ENCODE measurements around the gene RAP1B. TPM values are rescaled to one million over a fixed set of nuclear protein-coding genes. Genes with fewer than 3 reads are reported as not detected.

Gene RAP1B
- total RNA-seq = 100 to 1,000 TPM; 256 to 268 TPM

GRCh38 chr12:68610370-68611093 is at the start of gene RAP1B:
RAP1B (plus strand) TSS chr12:68610899; CDS start chr12:68648725, 37,826 bp downstream.
- peak within 1 kb of the TSS; percentile 96 for H3K4me3 Mint-ChIP-seq
- ChIA-PET CTCF (interaction anchor here (0.6 to 1.5 kb wide), 6 partner anchors 14 to 570 kb away, joined by 3 to 5 read pairs (median 3); no protein-coding TSS in a partner anchor), POLR2A (interaction anchor here (0.7 to 4.0 kb wide), 39 partner anchors 12 to 248 kb away, joined by 3 to 38 read pairs (median 4); partner anchors contain the start of genes MDM2 and NUP107)
- no peaks in the 10 kb centered on the region for H3K27me3 Mint-ChIP-seq (ENCODE audit: low read depth)
- peaks cover 40% of the 10 kb centered on the region for H3K4me1 Mint-ChIP-seq (ENCODE audit: low read depth)
- H3K36me3 Mint-ChIP-seq (ENCODE audit: low read depth) = peaks cover 41% of the 10 kb centered on the region
- DNase-seq = peak; percentile 91
- H3K9me3 Mint-ChIP-seq (ENCODE audit: insufficient read depth) = peaks cover under 1% of the 10 kb centered on the region
- peak within 1 kb of the TSS; percentile 98 for H3K27ac Mint-ChIP-seq
- peak; percentile 86 for ATAC-seq

- no peak overlapping the region for H3K27ac Mint-ChIP-seq
- ChIA-PET POLR2A (no interaction called here), CTCF (no interaction called here)
- H3K36me3 Mint-ChIP-seq (ENCODE audit: low read depth) = no peaks in the 10 kb centered on the region
- H3K9me3 Mint-ChIP-seq (ENCODE audit: insufficient read depth) = no peaks in the 10 kb centered on the region
- peaks cover 36% of the 10 kb centered on the region for H3K4me1 Mint-ChIP-seq (ENCODE audit: low read depth)
- ATAC-seq (no peak), DNase-seq (no peak)
- no peaks in the 10 kb centered on the region for H3K27me3 Mint-ChIP-seq (ENCODE audit: low read depth)
- no peak overlapping the region for H3K4me3 Mint-ChIP-seq
Observed at GRCh38 chr12:68561830-68562229, 48.9 kb upstream of the RAP1B start.

GRCh38 chr12:68564166-68564565 is 46.5 kb upstream of the RAP1B start:
- no peaks in the 10 kb centered on the region for H3K27me3 Mint-ChIP-seq (ENCODE audit: low read depth)
- POLR2A ChIA-PET = interaction anchor here (1.9 kb wide), 1 partner anchor 46 kb away, joined by 6 read pairs; the partner anchor contains the start of gene RAP1B
- H3K9me3 Mint-ChIP-seq (ENCODE audit: insufficient read depth) = no peaks in the 10 kb centered on the region
- no peak overlapping the region for H3K4me3 Mint-ChIP-seq
- DNase-seq (no peak), ATAC-seq (no peak)
- no peaks in the 10 kb centered on the region for H3K36me3 Mint-ChIP-seq (ENCODE audit: low read depth)
- peaks cover 37% of the 10 kb centered on the region for H3K4me1 Mint-ChIP-seq (ENCODE audit: low read depth)
- CTCF ChIA-PET = no interaction called here
- no peak overlapping the region for H3K27ac Mint-ChIP-seq

- Mint-ChIP-seq H3K4me3 (no peak overlapping the region), H3K36me3 (ENCODE audit: low read depth) (no peaks in the 10 kb centered on the region), H3K9me3 (ENCODE audit: insufficient read depth) (no peaks in the 10 kb centered on the region), H3K27me3 (ENCODE audit: low read depth) (no peaks in the 10 kb centered on the region), H3K4me1 (ENCODE audit: low read depth) (peaks cover 31% of the 10 kb centered on the region), H3K27ac (no peak overlapping the region)
- ChIA-PET POLR2A (interaction anchor here (0.8 to 1.9 kb wide), 2 partner anchors 9 to 45 kb away, joined by 4 to 6 read pairs; partner anchors contain the start of gene RAP1B), CTCF (interaction anchor here (0.7 to 1.4 kb wide), 5 partner anchors 10 to 206 kb away, joined by 3 read pairs; no protein-coding TSS in a partner anchor)
- peak; percentile 87 for ATAC-seq
- DNase-seq = no peak
Observed at GRCh38 chr12:68565391-68565903, 45.3 kb upstream of the RAP1B start.

- no peaks in the 10 kb centered on the region for H3K27me3 Mint-ChIP-seq (ENCODE audit: low read depth)
- no peak overlapping the region for H3K4me3 Mint-ChIP-seq
- ATAC-seq (no peak), DNase-seq (no peak)
- H3K4me1 Mint-ChIP-seq (ENCODE audit: low read depth) = peaks cover 47% of the 10 kb centered on the region
- H3K9me3 Mint-ChIP-seq (ENCODE audit: insufficient read depth) = no peaks in the 10 kb centered on the region
- H3K36me3 Mint-ChIP-seq (ENCODE audit: low read depth) = no peaks in the 10 kb centered on the region
- ChIA-PET POLR2A (no interaction called here), CTCF (interaction anchor here (0.9 to 1.5 kb wide), 2 partner anchors 10 to 24 kb away, joined by 3 to 5 read pairs; no protein-coding TSS in a partner anchor)
- no peak overlapping the region for H3K27ac Mint-ChIP-seq
Observed at GRCh38 chr12:68568922-68569569, 41.7 kb upstream of the RAP1B start.

- no peak overlapping the region for H3K27ac Mint-ChIP-seq
- H3K9me3 Mint-ChIP-seq (ENCODE audit: insufficient read depth) = no peaks in the 10 kb centered on the region
- no peak for DNase-seq
- H3K4me1 Mint-ChIP-seq (ENCODE audit: low read depth) = peaks cover 32% of the 10 kb centered on the region
- ChIA-PET CTCF (interaction anchor here (0.7 to 1.8 kb wide), 6 partner anchors 11 to 332 kb away, joined by 3 to 7 read pairs (median 4); no protein-coding TSS in a partner anchor), POLR2A (interaction anchor here (1.5 kb wide), 1 partner anchor 38 kb away, joined by 3 read pairs; the partner anchor contains the start of gene RAP1B)
- H3K27me3 Mint-ChIP-seq (ENCODE audit: low read depth) = no peaks in the 10 kb centered on the region
- no peak overlapping the region for H3K4me3 Mint-ChIP-seq
- ATAC-seq = no peak
- no peaks in the 10 kb centered on the region for H3K36me3 Mint-ChIP-seq (ENCODE audit: low read depth)
Observed at GRCh38 chr12:68572661-68573060, 38.0 kb upstream of the RAP1B start.

GRCh38 chr12:68573406-68573805 is 37.3 kb upstream of the RAP1B start:
- ChIA-PET CTCF (interaction anchor here (1.0 to 1.8 kb wide), 4 partner anchors 10 to 217 kb away, joined by 3 to 7 read pairs (median 4); no protein-coding TSS in a partner anchor), POLR2A (no interaction called here)
- H3K4me3 Mint-ChIP-seq = no peak overlapping the region
- no peak overlapping the region for H3K27ac Mint-ChIP-seq
- no peak for ATAC-seq
- no peaks in the 10 kb centered on the region for H3K27me3 Mint-ChIP-seq (ENCODE audit: low read depth)
- H3K9me3 Mint-ChIP-seq (ENCODE audit: insufficient read depth) = no peaks in the 10 kb centered on the region
- H3K4me1 Mint-ChIP-seq (ENCODE audit: low read depth) = peaks cover 39% of the 10 kb centered on the region
- DNase-seq = no peak
- H3K36me3 Mint-ChIP-seq (ENCODE audit: low read depth) = no peaks in the 10 kb centered on the region

- ChIA-PET POLR2A (interaction anchor here (2.3 kb wide), 1 partner anchor 32 kb away, joined by 10 read pairs; the partner anchor contains the start of gene RAP1B), CTCF (interaction anchor here (1.0 to 1.9 kb wide), 3 partner anchors 9 to 218 kb away, joined by 4 to 6 read pairs (median 4); no protein-coding TSS in a partner anchor)
- no peaks in the 10 kb centered on the region for H3K9me3 Mint-ChIP-seq (ENCODE audit: insufficient read depth)
- H3K36me3 Mint-ChIP-seq (ENCODE audit: low read depth) = no peaks in the 10 kb centered on the region
- DNase-seq (no peak), ATAC-seq (peak; percentile 38)
- H3K27me3 Mint-ChIP-seq (ENCODE audit: low read depth) = no peaks in the 10 kb centered on the region
- H3K4me3 Mint-ChIP-seq = no peak overlapping the region
- no peak overlapping the region for H3K27ac Mint-ChIP-seq
- H3K4me1 Mint-ChIP-seq (ENCODE audit: low read depth) = peaks cover 31% of the 10 kb centered on the region
Observed at GRCh38 chr12:68577949-68578348, 32.8 kb upstream of the RAP1B start.

- Mint-ChIP-seq H3K27ac (peak overlapping the region; percentile 85), H3K27me3 (ENCODE audit: low read depth) (no peaks in the 10 kb centered on the region), H3K36me3 (ENCODE audit: low read depth) (no peaks in the 10 kb centered on the region), H3K9me3 (ENCODE audit: insufficient read depth) (no peaks in the 10 kb centered on the region), H3K4me1 (ENCODE audit: low read depth) (peaks cover 29% of the 10 kb centered on the region), H3K4me3 (no peak overlapping the region)
- POLR2A ChIA-PET = interaction anchor here (0.9 to 2.3 kb wide), 4 partner anchors 13 to 214 kb away, joined by 3 to 10 read pairs (median 4); partner anchors contain the start of gene RAP1B
- CTCF ChIA-PET = interaction anchor here (0.7 to 1.9 kb wide), 12 partner anchors 8 to 219 kb away, joined by 3 to 6 read pairs (median 4); no protein-coding TSS in a partner anchor
- no peak for DNase-seq
- no peak for ATAC-seq
Observed at GRCh38 chr12:68578765-68579164, 31.9 kb upstream of the RAP1B start.

GRCh38 chr12:68579254-68579653 is 31.4 kb upstream of the RAP1B start:
- no peaks in the 10 kb centered on the region for H3K9me3 Mint-ChIP-seq (ENCODE audit: insufficient read depth)
- peak overlapping the region; percentile 85 for H3K27ac Mint-ChIP-seq
- ATAC-seq (peak; percentile 67), DNase-seq (peak; percentile 55)
- ChIA-PET CTCF (interaction anchor here (0.7 to 1.9 kb wide), 9 partner anchors 10 to 136 kb away, joined by 3 to 5 read pairs (median 4); no protein-coding TSS in a partner anchor), POLR2A (interaction anchor here (0.7 to 2.3 kb wide), 5 partner anchors 8 to 214 kb away, joined by 3 to 10 read pairs (median 3); partner anchors contain the start of gene RAP1B)
- no peaks in the 10 kb centered on the region for H3K27me3 Mint-ChIP-seq (ENCODE audit: low read depth)
- peaks cover 32% of the 10 kb centered on the region for H3K4me1 Mint-ChIP-seq (ENCODE audit: low read depth)
- H3K36me3 Mint-ChIP-seq (ENCODE audit: low read depth) = no peaks in the 10 kb centered on the region
- H3K4me3 Mint-ChIP-seq = peak overlapping the region; percentile 56

GRCh38 chr12:68580911-68581310 is 29.8 kb upstream of the RAP1B start:
- Mint-ChIP-seq H3K4me3 (no peak overlapping the region), H3K4me1 (ENCODE audit: low read depth) (peaks cover 38% of the 10 kb centered on the region), H3K27ac (no peak overlapping the region), H3K9me3 (ENCODE audit: insufficient read depth) (no peaks in the 10 kb centered on the region), H3K36me3 (ENCODE audit: low read depth) (no peaks in the 10 kb centered on the region), H3K27me3 (ENCODE audit: low read depth) (no peaks in the 10 kb centered on the region)
- ATAC-seq = no peak
- no peak for DNase-seq
- CTCF ChIA-PET = no interaction called here
- POLR2A ChIA-PET = interaction anchor here (0.6 kb wide), 1 partner anchor 115 kb away, joined by 3 read pairs; no protein-coding TSS in a partner anchor

Data from activated CD8-positive, alpha-beta T cell treated with anti-CD3 and anti-CD28 coated beads, Interleukin-2, amount 10 ng/mL, durations not matched to agents 7 days and 5 days (primary cell).